ENCODE results near the gene MICOS13. TPM values are rescaled to one million over a fixed set of nuclear protein-coding genes. Genes with fewer than 3 reads are reported as not detected.
"Not testable (repeated sequence)": the region's sequence is repeated elsewhere in the genome, so short reads cannot be mapped to it uniquely, and the experiment has no call there.

MICOS13 gene
- total RNA-seq, 1 donor from 2014 or later: 65.3 TPM

DNA sequence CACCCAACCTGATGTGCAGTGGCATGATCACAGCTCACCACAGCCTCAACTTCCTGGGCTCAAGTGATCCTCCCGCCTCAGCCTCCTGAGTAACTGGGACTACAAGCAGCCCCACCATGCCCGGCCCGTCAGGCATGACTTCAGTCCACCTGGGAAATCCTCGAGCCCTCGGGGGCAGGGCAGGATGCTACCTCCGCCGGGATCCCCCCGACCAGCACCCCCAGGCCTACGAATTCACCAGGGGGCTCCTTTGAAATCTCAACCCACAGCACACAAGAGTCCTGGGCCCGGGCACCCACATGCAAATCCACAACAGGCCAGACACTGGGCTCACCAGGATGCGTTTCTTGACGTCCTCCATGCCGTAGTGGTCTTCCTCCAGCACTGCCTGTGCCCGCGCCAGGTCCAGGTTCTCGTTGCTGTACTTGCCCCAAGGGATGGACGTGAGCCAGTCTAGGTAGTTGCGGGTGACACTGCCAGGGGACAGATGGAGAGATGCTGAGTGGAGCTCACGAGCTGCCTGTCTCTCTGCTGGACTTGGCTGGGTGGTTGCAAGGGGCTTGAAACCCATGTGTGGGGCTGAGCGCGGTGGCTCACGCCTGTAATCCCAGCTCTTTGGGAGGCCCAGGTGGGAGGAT, 20.3 kb upstream of the MICOS13 start:
- DNase-seq (ENCODE audit: low read depth in 2 of 2): no peak

DNA sequence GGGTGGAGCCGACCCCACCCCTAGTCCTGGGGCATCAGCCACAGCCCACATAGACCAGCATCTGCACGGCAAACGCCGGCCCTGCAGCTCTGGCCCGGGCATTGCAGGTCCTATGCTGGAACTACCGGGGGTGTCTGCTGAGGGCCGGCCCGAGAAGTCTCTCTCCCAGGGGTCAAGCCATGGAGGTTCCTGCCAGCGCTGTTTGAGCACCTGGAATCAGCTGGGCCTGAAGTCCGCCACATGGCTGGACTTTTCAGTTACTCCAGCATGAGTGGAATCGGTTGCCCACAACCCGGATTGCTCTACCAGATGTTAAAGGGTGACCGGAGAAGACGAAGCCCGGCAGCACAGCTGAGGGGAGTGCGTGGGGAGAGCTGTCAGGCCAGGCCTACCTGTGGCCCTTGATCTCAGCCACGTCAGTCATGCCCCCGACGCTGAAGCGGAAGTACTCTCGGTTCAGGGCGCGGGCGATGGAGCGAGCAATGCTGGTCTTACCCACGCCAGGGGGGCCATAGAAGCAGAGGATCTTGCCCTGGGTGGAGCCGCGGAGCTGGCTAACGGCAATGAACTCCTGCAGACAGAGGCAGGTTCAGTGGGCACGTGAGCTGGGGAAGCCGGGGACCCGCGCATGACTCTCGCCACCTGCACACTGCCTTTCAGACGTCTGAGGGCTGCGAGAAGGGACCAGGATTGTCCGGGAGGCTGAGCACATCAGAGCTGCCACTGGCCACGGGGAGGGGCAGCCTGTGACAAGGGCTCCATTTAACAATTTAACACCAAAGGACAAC, 18.5 kb upstream of the MICOS13 start:
- no peak for DNase-seq (ENCODE audit: low read depth in 2 of 2)

DNA sequence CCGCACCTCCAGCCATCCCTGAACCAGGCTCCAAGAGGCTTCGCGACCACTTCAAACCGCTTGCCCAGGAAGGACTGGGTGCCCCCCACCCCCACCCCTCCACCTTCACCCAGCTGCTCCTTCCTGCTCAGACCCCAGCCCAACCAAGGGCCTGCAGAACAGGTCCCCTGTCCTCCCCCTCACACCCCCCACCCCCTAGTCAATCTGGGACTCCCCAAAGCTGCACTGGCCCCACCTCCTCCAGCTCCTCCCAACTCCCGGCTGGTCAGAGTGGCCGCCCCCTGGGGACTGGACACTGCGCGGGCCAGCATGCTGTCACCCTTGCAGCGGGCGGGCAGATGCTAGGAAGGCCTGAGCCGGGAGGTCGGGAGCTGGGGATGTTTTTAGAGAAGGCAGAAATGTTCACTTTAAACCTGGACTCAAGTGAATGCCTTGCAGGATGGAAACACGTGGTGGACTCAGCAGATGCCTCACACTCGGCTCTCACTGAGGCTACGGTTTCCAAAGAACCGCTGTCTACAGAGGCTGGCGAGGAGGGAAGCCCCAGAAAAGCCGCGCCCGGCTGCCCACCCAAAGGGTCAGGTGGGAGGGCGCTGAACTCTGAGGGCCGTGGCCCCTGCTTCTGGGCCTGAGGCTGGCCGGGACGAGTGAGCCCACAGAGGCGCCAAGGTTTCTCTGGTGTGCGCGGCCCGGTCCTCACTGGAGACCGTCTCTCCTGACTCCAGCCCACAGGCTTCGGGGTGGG, 17.7 kb upstream of the MICOS13 start:
- no peak for DNase-seq (ENCODE audit: low read depth in 2 of 2)

DNA sequence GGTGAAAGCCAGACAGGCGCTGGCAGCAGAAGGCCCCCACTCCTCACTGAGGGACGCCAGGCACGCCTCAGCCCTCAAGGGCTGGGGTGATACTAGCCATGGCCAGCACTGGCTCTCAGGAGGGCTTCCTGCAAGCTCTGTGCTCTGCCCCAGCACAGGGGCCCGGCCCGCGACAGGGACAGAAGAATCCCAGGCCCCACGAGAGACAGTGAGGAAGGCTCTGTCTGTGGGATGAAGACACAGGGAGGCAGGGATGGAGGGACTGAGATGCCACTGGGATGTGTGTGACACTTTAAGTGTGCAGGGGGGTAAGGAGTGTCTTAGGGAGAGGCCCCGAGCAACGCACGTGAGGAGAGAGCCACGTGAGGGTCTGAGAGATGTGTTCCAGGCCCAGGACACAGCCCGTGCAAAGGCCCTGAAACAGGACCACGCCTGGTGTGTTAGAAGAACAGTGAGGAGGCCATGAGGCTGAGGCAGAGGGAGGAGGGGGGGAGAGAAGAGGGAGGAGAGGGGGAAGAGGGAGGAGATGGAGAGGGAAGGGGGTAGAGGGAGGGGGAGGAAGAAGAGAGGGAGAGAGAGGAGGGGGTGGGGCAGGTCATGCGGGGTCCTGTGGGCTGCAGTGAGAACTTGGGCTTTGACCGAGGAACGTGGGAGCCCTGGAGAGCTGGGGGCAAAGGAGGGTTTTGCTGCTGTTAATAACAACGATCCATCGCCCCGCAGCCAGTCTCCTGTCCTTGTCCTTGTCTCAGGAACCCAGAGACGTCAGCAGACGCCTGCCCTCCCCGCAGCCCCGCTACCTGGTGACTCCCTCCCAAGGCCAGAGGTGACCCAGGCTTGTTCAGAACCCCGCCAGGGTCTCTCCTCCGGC, 16.9 kb upstream of the MICOS13 start:
- DNase-seq (ENCODE audit: low read depth in 2 of 2): no peak

DNA sequence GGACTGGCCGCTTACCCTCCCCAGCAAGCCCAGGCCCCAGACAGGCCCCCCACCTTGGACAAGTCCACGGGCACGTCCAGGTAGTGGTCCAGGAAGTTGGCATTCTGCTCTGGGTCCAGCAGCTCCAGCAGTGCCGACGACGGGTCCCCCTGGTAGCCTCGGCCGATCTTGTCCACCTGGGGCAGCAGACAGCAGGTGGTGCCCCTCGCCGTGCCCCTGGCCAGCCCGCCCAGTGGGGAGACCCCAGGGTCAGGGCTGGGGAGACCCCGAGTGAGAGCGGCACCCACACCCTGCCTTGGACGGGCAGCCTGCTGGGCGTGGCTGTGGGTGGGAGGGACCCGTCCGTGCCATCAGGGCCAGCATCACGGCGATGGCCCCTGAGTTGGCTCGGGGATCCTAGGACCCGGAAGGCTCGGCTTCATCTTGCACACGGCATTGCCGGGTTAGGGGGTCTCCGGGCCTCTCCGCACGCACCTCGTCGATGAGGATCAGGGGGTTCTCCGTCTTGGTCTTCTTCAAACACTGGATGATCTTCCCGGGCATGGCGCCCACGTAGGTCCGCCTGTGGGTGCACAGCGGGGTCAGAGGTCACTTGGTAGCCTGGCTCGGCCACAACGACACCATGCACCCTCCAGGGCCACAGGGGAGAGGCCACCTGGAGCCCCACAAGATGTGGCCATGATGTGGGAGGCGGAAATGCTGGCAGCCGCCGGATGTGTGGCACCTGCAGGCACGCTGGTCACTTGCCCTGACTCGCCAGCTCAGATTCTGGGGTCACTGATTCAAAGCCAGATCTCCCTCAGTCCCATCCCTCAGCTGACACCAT, 16.1 kb upstream of the MICOS13 start:
- DNase-seq (ENCODE audit: low read depth in 2 of 2): no peak

DNA sequence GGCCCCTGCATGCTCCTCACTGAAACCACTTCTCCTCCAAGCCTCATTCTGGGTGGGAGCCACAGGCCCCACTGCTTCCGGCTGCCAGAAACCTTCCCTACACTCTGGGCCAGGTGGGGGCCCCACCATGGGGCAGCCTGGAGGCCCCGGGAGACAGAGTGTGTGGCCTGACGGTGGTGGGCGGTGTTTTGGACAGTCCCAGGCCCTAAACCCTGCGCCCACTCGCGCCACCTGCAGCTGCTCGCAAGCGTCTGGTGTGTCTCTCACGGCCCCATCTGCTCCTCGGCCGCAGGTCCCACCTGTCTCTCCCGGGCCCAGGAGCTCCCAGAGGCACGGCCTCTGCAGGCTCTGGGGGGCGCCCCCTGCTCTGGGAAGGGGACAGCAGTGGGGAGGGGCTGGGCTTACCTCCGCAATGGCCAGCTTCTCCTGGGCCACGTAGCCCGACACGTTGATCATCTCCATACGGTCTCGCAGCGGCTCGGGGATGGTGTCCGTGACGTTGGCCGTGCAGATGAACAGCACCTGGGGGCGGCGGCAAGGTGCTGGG, 15.4 kb upstream of the MICOS13 start:
- no peak for DNase-seq (ENCODE audit: low read depth in 2 of 2)

DNA sequence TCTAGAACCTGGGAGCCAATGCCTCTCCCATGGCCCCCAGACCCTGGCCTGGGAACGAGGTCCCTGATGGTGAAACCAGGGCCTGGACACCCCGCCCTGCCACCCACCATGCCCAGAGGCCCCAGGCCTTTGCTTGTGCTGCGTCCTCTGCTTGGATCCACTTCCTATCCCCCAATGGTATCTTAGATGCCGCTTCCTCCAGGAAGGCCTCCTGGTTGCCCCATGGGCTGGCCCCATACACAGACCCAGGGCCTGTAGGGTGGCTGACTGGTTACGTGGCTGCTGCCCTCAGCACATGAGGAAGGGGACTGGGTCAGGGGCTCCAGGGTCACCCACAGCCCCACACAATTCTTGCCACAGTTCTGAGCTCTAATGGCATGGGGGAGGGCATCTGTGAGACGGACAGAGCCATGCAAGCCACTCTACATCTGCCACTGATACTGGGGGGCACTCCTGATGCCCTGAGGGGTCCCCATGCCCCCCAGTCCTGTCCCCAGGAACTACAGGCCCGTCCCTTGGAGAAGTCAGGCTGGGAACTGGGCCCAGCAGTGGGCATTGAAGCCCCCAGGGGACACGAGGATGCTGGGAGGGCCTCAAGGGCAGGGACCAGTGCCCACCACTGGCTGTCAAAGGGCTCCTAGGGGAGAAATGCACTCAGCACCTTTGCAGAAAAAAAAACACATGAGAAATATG, 14.8 kb upstream of the MICOS13 start:
- DNase-seq (ENCODE audit: low read depth in 2 of 2): no peak

DNA sequence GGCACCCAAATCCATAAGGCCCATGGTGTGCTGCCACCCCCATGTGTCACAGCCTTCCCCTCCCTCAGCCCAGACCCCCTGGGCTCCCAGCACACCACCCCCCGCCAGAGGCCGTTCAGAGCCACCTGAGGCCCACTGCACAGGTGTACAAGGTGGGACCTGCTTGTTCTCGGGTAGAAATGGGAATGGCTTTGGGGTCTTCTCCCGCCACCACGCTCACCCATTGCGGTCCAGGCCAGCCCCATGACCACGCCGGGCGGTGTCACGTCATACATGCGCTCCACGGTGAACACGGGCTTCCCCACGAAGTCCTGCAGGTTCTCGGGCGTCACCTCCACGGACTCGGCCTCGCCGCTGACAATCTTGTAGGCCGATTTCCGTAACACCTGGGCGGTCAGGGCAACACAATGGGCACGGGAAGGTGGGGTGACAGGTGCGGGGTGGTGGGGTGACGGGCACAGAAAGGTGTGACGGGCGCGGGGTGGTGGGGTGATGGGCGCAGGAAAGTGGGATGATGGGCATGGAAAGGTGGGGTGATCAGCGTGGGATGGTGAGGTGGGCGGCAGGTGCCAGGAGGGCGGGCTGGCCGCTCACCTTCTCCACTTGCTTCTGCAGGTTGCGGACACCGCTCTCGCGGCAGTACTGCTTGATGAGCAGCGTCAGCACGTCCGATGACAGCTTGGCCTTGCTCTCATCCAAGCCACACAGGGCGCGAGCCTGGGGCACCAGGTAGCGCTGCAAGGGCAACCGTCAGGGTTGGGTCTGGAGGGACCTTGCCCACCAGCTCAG, 14.0 kb upstream of the MICOS13 start:
- no peak for DNase-seq (ENCODE audit: low read depth in 2 of 2)

DNA sequence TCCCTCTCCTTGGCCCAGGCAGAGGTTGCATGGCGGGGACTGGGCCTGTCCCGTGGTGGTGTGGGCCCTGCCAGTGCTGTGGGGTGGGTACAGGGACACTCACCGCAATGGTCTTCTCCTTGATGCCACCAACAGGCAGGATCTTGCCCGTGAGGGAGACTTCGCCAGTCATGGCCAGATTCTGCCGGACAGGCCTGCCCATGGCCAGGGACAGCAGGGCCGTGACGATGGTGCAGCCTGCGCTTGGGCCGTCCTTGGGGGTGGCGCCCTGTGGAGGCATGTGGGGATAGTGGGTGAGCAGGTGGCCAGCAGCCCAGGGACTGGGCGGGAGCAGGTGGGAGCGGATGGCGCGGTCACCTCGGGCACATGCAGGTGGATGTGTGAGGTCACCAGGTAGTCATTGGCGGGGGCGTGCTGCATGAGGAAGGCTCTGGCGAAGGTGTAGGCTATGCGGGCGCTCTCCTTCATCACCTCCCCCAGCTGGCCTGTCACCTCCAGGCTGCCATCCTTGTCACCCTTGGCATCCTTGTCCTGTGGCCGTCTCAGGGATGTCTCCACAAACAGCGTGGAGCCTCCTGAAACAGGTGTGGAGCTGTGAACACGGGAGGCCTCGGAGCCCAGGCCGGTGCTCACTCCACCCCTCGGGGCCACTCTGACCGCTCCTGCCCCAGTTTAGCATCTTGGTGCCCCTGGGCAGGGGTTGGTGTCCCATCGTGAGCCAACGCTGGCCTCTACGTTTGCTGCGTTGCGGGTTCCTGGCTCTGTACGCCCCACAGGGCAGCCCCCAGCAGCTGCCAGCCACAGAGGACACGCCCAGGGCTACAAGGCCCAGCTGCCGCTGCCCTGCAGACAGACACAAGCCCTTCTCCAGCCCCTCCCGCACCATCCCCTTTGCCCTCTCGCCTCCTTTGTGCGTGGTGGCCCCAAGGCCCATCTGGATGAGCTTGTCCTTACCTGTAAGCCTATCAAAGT, 13.2 kb upstream of the MICOS13 start:
- DNase-seq (ENCODE audit: low read depth in 2 of 2): no peak

DNA sequence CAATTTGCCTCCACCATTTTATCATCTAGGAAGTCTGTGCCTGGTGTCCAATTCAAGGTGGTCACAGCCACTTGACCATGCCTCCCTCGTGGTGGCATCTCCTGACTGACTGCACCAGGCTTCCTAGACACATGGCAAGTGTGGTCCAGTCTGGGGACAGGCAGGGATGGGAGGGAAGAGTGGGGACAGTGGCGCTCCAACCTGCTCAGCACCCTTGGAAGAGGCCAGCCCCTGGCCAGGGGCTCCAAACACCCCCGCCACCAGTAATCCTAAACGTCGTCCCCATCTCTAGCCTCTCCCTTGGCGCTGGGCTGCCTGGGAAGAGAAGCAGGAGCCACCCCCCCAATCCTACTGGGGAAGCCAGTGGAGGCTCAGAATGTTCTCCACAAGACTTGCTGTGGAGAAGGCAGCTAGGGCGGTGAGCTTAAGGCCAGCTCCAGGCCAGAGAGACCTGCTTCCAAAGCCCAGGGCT, 12.4 kb upstream of the MICOS13 start:
- no peak for DNase-seq (ENCODE audit: low read depth in 2 of 2)

DNA sequence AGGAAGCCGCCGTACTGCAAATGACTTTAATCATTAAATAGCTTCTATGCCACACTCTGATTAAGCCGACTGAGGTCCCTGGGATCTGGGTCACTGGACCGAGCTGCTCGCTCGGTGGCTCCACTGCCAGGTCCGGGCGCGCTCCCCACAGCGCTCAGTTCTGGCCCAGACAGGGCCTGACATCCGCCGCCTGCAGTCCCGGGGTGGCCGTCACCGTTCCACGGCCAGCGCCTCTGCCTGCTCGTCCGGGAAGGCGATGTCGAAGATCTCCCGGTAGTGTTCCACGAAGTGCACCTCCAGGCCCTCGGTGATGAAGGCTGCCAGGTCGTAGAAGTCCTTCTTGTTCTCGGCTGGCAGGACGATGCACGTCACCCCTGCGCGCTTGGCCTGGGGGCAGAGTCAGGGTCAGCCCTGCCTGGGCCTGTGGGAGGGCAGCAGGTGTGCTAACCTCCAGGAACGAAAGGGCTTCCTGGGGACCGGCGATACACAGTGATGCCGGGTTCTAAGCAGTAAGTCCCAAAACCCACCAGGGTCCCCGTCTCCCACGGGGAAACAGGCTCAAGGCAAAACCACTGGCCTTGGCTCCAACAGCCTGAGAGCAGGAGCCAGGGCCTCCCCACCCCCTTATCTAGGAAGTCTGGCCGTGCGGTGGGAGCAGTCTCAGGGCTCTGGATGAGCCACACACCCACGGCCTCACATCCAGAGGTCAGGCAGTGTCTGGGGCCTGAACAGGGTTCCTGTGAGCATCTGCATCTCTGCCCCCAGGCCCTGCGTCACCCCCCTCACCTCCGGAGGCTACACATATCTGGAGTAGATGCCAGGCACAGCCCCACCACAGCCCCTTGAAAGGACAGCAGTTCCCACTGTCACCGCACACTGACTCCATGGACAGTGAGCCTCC, 11.8 kb upstream of the MICOS13 start:
- no peak for DNase-seq (ENCODE audit: low read depth in 2 of 2)

DNA sequence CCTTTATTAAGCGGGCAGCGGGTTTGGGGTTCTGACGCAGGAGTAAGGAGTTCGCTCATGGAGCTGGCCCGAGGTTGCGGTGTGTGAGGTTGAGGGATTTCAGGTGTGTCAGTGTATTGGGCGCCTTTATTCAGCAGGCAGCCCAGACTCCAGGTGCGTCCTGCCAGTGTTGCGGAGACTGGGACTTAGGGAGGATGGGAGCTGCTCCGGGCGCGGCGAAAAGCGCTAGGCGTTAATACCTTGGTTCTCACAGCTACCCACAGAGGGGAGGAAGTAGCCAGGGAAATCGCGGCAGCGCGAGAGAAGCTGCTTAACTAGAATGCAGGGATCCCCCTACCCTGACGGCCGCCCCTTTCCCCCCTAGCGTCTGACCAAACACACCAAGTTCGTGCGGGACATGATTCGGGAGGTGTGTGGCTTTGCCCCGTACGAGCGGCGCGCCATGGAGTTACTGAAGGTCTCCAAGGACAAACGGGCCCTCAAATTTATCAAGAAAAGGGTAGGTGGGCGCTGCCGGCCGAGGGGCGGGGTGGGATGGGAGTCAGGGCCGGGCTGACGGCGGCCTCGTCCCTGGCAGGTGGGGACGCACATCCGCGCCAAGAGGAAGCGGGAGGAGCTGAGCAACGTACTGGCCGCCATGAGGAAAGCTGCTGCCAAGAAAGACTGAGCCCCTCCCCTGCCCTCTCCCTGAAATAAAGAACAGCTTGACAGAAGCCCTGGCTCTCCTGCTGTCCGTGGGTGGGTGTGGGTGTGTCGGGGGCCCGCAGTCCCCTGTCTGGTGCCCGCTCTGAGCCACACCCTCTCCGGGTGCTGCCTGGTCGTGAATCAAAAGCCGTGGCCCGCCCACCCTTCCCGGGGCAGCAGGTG, 10.9 kb upstream of the MICOS13 start:
- DNase-seq (ENCODE audit: low read depth in 2 of 2): peak; percentile 75 to 88

DNA sequence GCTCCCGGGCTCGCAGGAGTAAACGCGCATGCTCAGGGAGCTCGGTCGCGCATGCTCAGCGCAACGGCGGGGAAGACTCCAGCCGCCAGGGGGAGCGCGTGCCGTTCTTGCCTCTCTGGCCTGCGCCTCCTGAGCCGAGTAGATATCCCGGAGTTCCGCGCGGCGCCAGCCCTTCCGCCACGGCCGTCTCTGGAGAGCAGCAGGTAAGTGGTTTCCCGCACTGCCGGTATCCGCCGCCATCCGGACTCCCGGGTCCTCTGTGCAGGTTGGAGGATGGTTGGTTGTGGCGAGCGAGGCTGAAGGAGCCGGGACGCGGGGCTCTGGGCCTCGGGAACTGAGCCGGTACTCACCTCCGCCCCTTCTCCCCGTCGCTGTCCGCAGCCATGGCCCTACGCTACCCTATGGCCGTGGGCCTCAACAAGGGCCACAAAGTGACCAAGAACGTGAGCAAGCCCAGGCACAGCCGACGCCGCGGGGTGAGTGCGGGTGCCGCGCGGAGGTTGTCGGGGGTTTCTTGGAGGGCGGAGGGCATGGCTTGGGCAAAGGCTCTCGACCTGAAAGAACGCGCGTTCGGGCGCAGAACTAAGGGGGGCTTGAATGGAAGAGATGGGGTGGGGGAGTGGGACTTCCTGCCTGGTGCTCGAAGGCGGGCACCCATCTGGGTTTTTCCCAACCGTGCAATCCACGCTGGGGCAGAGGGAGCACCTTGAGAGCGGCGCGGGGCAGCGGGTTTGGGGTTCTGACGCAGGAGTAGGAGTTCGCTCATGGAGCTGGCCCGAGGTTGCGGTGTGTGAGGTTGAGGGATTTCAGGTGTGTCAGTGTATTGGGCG, 10.0 kb upstream of the MICOS13 start, which contains the start of gene RPL36:
Gene RPL36 (plus strand): TSS at position 171 of the 830 bp plus-strand sequence. CDS start 213 bp downstream, at position 384.
- peak; percentile 97 to 98 for DNase-seq (ENCODE audit: low read depth in 2 of 2)

DNA sequence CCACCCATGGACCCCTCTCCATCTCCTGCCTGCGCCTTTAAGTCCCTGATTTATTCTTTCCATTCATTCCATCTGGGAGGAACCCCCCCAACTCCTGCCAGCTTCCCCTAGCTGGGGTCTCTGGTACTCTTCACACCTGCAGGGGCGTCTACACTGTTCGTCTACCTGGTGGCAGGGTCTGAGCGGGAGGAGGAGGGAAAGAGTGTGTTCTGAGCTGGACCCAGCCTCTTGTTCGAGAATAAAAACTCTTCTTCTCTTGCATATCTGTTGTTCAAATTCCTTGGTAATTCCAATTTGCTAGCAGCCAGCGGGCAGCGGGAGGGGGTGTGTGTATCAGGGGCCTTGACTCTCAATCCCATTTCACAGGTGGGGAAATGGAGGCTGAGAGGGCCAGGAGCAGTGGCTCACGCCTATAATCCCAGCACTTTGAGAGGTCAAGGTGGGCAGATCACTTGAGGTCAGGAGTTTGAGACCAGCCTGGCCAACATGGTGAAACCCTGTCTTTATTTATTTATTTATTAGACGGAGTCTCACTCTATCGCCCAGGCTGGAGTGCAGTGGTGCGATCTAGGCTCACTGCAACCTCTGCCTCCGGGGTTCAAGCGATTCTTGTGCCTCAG, 8.1 kb upstream of the MICOS13 start:
- not testable (repeated sequence) for DNase-seq (ENCODE audit: low read depth in 2 of 2)

All from lung microvascular endothelial cell (primary cell).